ENCODE results near the gene ZC3H12C. TPM values are rescaled to one million over a fixed set of nuclear protein-coding genes. Genes with fewer than 3 reads are reported as not detected.

Gene ZC3H12C
- total and polyA plus RNA-seq, 3 donors from 2014 or later: 6.8 to 17.0 (median 16.9) TPM

- Histone ChIP-seq H3K27ac (no peak overlapping the region), H3K4me1 (peaks cover 19% of the 10 kb centered on the region), H3K36me3 (ENCODE audit: low read depth, missing control alignments) (no peaks in the 10 kb centered on the region), H3K9me3 (no peaks in the 10 kb centered on the region), H3K27me3 (no peaks in the 10 kb centered on the region), H3K4me3 (no peak overlapping the region)
- DNase-seq: no peak
- intact Hi-C loops (cut with DNase I; ENCODE audit: low total_unique reads): no loop called here
- TF ChIP-seq POLR2A (IDR thresholded peaks at IDR 0.05) (no peak), CTCF (IDR thresholded peaks at IDR 0.05) (no peak)
Observed at GRCh38 chr11:110072930-110073329, 20.3 kb upstream of the ZC3H12C start.

GRCh38 chr11:110074499-110074898, 18.7 kb upstream of the ZC3H12C start:
- no peak for DNase-seq
- WGBS, 2 donors: 93 to 94% methylated on average over 7 of the region's 7 CpGs
- Histone ChIP-seq H3K9me3 (no peaks in the 10 kb centered on the region), H3K4me1 (peaks cover 19% of the 10 kb centered on the region), H3K27ac (no peak overlapping the region), H3K27me3 (no peaks in the 10 kb centered on the region), H3K4me3 (no peak overlapping the region), H3K36me3 (ENCODE audit: low read depth, missing control alignments) (no peaks in the 10 kb centered on the region)
- TF ChIP-seq CTCF (IDR thresholded peaks at IDR 0.05): no peak
- TF ChIP-seq POLR2A (IDR thresholded peaks at IDR 0.05): no peak
- intact Hi-C loops (cut with DNase I; ENCODE audit: low total_unique reads): no loop called here

- no peak for TF ChIP-seq POLR2A (IDR thresholded peaks at IDR 0.05)
- TF ChIP-seq CTCF (IDR thresholded peaks at IDR 0.05): no peak
- intact Hi-C loops (cut with DNase I; ENCODE audit: low total_unique reads): no loop called here
- Histone ChIP-seq H3K27ac (no peak overlapping the region), H3K9me3 (no peaks in the 10 kb centered on the region), H3K27me3 (no peaks in the 10 kb centered on the region), H3K4me1 (peaks cover 19% of the 10 kb centered on the region), H3K4me3 (no peak overlapping the region), H3K36me3 (ENCODE audit: low read depth, missing control alignments) (no peaks in the 10 kb centered on the region)
- 53 to 67% methylated on average over 12 of the region's 12 CpGs for WGBS, 2 donors
- peak; percentile 36 for DNase-seq
Observed at GRCh38 chr11:110075105-110075846, 17.9 kb upstream of the ZC3H12C start.

GRCh38 chr11:110075847-110076208, 17.4 kb upstream of the ZC3H12C start:
- Histone ChIP-seq H3K4me1 (peaks cover 19% of the 10 kb centered on the region), H3K9me3 (no peaks in the 10 kb centered on the region), H3K4me3 (no peak overlapping the region), H3K36me3 (ENCODE audit: low read depth, missing control alignments) (no peaks in the 10 kb centered on the region), H3K27ac (no peak overlapping the region), H3K27me3 (no peaks in the 10 kb centered on the region)
- intact Hi-C loops (cut with DNase I; ENCODE audit: low total_unique reads): no loop called here
- peak; percentile 24 for DNase-seq
- WGBS, 2 donors: 43 to 44% methylated on average over 4 of the region's 4 CpGs
- TF ChIP-seq POLR2A (IDR thresholded peaks at IDR 0.05) (no peak), CTCF (IDR thresholded peaks at IDR 0.05) (no peak)

- H3K27me3 ChIP-seq: no peaks in the 10 kb centered on the region
- peaks cover 19% of the 10 kb centered on the region for H3K4me1 ChIP-seq
- H3K27ac ChIP-seq: no peak overlapping the region
- TF ChIP-seq CTCF (IDR thresholded peaks at IDR 0.05) (no peak), POLR2A (IDR thresholded peaks at IDR 0.05) (no peak)
- 44 to 67% methylated on average over 7 of the region's 7 CpGs for WGBS, 2 donors
- H3K36me3 ChIP-seq (ENCODE audit: low read depth, missing control alignments): no peaks in the 10 kb centered on the region
- no peak for DNase-seq
- intact Hi-C loops (cut with DNase I; ENCODE audit: low total_unique reads): no loop called here
- no peak overlapping the region for H3K4me3 ChIP-seq
- no peaks in the 10 kb centered on the region for H3K9me3 ChIP-seq
Observed at GRCh38 chr11:110076371-110076965, 16.7 kb upstream of the ZC3H12C start.
